ENCODE measurements around the gene CSPG4. TPM values are rescaled to one million over a fixed set of nuclear protein-coding genes. Genes with fewer than 3 reads are reported as not detected.

Gene CSPG4
- total and polyA plus RNA-seq, 2 of the 8 experiments (the other 6 are each of a cell fraction or from before 2014, with no cell fraction given), result 1.4 to 3.0 TPM

DNA sequence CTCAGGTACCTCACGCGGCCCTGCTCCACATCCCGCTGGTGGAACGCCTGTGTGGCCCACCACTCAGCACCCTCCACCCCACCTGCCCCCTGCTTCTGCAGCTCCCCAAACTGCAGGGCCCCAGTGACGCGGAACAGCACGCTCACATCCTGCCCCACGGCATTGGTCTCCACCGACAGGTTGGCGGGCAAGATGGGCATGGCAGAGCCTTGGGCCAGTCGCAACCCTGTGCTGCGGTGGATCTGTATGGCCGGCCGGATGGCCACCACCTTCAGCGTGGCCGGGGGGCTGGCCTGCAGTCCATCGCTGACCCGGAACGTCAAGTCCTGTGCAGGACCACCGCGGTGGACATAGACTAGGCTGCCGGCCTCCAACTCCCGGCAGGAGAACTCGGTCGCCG is 23.8 kb downstream of the CSPG4 start:
- Histone ChIP-seq H3K23ac (ENCODE audit: insufficient read length) (no peak overlapping the region), H4K8ac (ENCODE audit: extremely low read depth, insufficient read depth, low read length) (no peak overlapping the region), H4K20me1 (replicated peaks in 1 of 2; ENCODE audit: control insufficient read depth in 1 of 2, insufficient read depth in 2 of 2, low read length in 2 of 2) (no peaks in the 10 kb centered on the region), H3K14ac (ENCODE audit: insufficient read length) (no peak overlapping the region), H3K36me3 (ENCODE audit: control insufficient read depth in 2 of 4, insufficient read depth in 4 of 4, low read length in 3 of 4) (no peaks in the 10 kb centered on the region), H3K79me2 (ENCODE audit: control insufficient read depth in 1 of 2, insufficient read depth in 2 of 2, low read length in 2 of 2) (no peaks in the 10 kb centered on the region), H4K5ac (ENCODE audit: insufficient read length, low read depth, low read length) (no peak overlapping the region), H2BK12ac (ENCODE audit: low read depth, low read length) (no peak overlapping the region), H3K27me3 (replicated peaks in 1 of 4; ENCODE audit: control insufficient read depth in 3 of 4, extremely low read depth in 1 of 4, insufficient read depth in 3 of 4, low read length in 3 of 4) (no peaks in the 10 kb centered on the region), H4K91ac (replicated peaks; ENCODE audit: insufficient read length, low read length) (no peak overlapping the region), H3K27ac (ENCODE audit: low read depth, low read length) (no peak overlapping the region), H3K9ac (replicated peaks in 1 of 4; ENCODE audit: extremely low read depth in 1 of 4, low read depth in 3 of 4, low read length in 3 of 4) (no peak overlapping the region), H3K9me3 (ENCODE audit: insufficient read depth in 2 of 2, low read depth in 1 of 2, low read length in 1 of 2) (no peaks in the 10 kb centered on the region), H3K4me3 (ENCODE audit: extremely low read depth in 1 of 4, insufficient read depth in 2 of 4, low read depth in 3 of 4, low read length in 4 of 4) (no peak overlapping the region), H3K4me1 (replicated peaks in 1 of 4; ENCODE audit: control insufficient read depth in 3 of 4, insufficient read depth in 4 of 4, low read length in 3 of 4) (peaks cover 0 to 11% (median 2%) of the 10 kb centered on the region in 4 experiments; a peak in 5 of 7 replicates), H3K4ac (replicated peaks; ENCODE audit: insufficient read length, low read depth, low read length) (no peak overlapping the region), H2AK5ac (ENCODE audit: low read depth, low read length) (no peak overlapping the region), H3K18ac (ENCODE audit: extremely low read depth, low read length) (no peak overlapping the region), H2BK5ac (ENCODE audit: low read depth, low read length) (no peak overlapping the region), H2AFZ (ENCODE audit: low read length) (no peak overlapping the region), H3K4me2 (ENCODE audit: insufficient read depth in 1 of 2, low read depth in 2 of 2, low read length in 2 of 2) (no peak overlapping the region), H3K23me2 (ENCODE audit: low read depth, low read length) (no peaks in the 10 kb centered on the region), H2BK15ac (ENCODE audit: low read length) (no peak overlapping the region), H3K56ac (replicated peaks; ENCODE audit: insufficient read length, low read depth, low read length) (no peak overlapping the region), H3K79me1 (ENCODE audit: low read depth, low read length) (no peaks in the 10 kb centered on the region), H2BK120ac (replicated peaks; ENCODE audit: low read depth, low read length) (no peak overlapping the region), H2BK20ac (ENCODE audit: low read length) (no peak overlapping the region)
- ChIA-PET CTCF (ENCODE audit: partially characterized antibody) (no interaction called here), POLR2A (ENCODE audit: partially characterized antibody) (interaction anchor here (0.6 kb wide), 1 partner anchor 318 kb away, joined by 3 read pairs; no protein-coding TSS in a partner anchor)
- FAIRE-seq, result no peak
- no peak for DNase-seq (ENCODE audit: low read depth in 1 of 2, low spot score in 2 of 2)
- 97% methylated on average over 21 of the region's 26 CpGs; no CpG with 5 or more reads in 1 of the 2 experiments for WGBS, 2 experiments (ENCODE audit: extremely low coverage in 1 of 2, insufficient coverage in 1 of 2, insufficient read length in 1 of 2, insufficient replicate concordance in 2 of 2, low coverage in 1 of 2, low lambda C conversion rate in 2 of 2, missing lambda C conversion rate in 1 of 2)
- TF ChIP-seq TCF12 (IDR thresholded peaks at IDR 0.05; ENCODE audit: low read depth, low read length) (no peak), KDM1A (IDR thresholded peaks at IDR 0.05; ENCODE audit: borderline replicate concordance, low read length) (no peak), POLR2A (IDR thresholded peaks at IDR 0.05; ENCODE audit: control extremely low read depth in 1 of 2, low read depth in 2 of 2, low read length in 2 of 2) (no peak), SIRT6 (IDR thresholded peaks at IDR 0.05; ENCODE audit: low read length) (no peak), RFX5 (IDR thresholded peaks at IDR 0.05; ENCODE audit: borderline replicate concordance, low read depth, low read length) (no peak), EP300 (IDR thresholded peaks at IDR 0.05; ENCODE audit: borderline replicate concordance in 1 of 2, low read depth in 2 of 2, low read length in 2 of 2) (no peak), POLR2AphosphoS5 (IDR thresholded peaks at IDR 0.05; ENCODE audit: low read depth, low read length) (no peak), ASH2L (IDR thresholded peaks at IDR 0.05; ENCODE audit: low read length) (no peak), BCL11A (IDR thresholded peaks at IDR 0.05; ENCODE audit: low read depth in 2 of 2, low read length in 2 of 2) (no peak), BRCA1 (IDR thresholded peaks at IDR 0.05; ENCODE audit: low read depth, low read length) (no peak), POU5F1 (IDR thresholded peaks at IDR 0.05; ENCODE audit: low read depth, low read length) (no peak), GABPA (IDR thresholded peaks at IDR 0.05; ENCODE audit: borderline replicate concordance, insufficient read depth, low read length) (no peak), HDAC6 (IDR thresholded peaks at IDR 0.05; ENCODE audit: low read depth, low read length) (no peak), TAF7 (optimal IDR thresholded peaks at IDR 0.05; ENCODE audit: borderline replicate concordance, low read depth, low read length) (no peak), TAF1 (IDR thresholded peaks at IDR 0.05; ENCODE audit: low read depth, low read length) (no peak)
- TF ChIP-seq, protein P1, sequence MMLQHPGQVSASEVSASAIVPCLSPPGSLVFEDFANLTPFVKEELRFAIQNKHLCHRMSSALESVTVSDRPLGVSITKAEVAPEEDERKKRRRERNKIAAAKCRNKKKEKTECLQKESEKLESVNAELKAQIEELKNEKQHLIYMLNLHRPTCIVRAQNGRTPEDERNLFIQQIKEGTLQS (IDR thresholded peaks at IDR 0.05; ENCODE audit: insufficient read depth, low read depth, low read length), result no peak

Data from H1 (cell line).